ENCODE results near the gene TAS2R9. TPM values are rescaled to one million over a fixed set of nuclear protein-coding genes. Genes with fewer than 3 reads are reported as not detected.
A peak's percentile ranks its signal among the peaks of the same experiment; 100 is the strongest.

TAS2R9 gene
- total RNA-seq, 2 donors from 2014 or later, result not detected

DNA sequence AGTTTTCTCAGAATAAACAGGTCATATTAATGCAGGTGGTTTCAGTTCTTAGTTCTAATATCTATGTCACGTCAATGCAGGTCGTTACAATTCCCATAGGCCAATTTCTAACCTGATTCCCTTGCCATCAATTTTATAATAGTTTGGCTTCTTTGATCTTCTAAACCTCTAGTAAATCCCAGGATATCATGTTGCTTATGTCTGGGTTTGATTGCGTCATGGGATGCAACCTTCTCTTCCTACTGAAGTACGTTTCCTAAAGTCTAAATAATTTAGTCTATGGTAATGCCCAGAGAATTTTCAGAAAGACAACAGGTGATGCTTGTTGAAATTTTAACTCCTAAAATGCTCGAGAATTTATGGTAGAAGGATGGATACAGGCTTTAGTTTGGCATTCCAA lies 26.7 kb downstream of the TAS2R9 start:
- DNase-seq (ENCODE audit: low spot score in 2 of 2) (no peak), ATAC-seq (no peak)
- H3K27ac Mint-ChIP-seq, result no peak overlapping the region
- H3K36me3 Mint-ChIP-seq, result no peaks in the 10 kb centered on the region
- no peaks in the 10 kb centered on the region for H3K9me3 Mint-ChIP-seq

- H3K9me3 Mint-ChIP-seq, result no peaks in the 10 kb centered on the region
- no peaks in the 10 kb centered on the region for H3K36me3 Mint-ChIP-seq
- no peak for DNase-seq (ENCODE audit: low spot score in 2 of 2)
- ATAC-seq, result no peak
- no peak overlapping the region for H3K27ac Mint-ChIP-seq
These were observed 30.9 kb downstream of the TAS2R9 start for GRCh38 chr12:10779103-10779502.

DNA sequence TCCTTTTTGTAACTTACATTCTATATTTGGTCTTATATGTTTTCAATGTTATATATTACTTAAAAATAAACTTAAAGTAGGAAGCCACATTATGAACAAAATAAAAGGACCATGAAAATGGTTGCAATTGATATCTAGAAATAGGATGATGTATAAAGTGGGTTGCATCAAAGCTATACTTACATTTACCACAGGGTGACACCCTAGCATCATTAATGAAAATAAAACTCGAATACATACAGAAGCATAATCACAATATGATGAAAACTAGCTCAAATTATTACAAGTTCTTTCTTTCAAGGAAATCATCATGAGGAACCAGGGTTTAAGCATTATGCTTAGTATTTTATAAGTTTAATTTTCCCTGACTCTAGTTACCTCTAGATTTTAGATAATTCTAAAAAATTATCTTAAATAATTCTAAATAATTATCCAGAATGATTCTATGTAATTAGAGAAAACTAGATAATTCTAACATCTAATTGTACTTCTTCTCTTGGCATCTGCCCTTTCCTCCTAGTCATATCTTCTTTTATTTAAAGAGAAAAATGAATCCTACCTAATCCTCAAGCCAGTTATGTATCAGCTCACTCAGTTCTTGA lies 38.7 kb downstream of the TAS2R9 start:
- no peak for DNase-seq (ENCODE audit: low spot score in 2 of 2)
- Mint-ChIP-seq H3K27ac (no peak overlapping the region), H3K9me3 (no peaks in the 10 kb centered on the region), H3K36me3 (no peaks in the 10 kb centered on the region)
- ATAC-seq, result peak in 1 of 2 donors; percentile 66

GRCh38 chr12:10759657-10760056 lies 50.3 kb downstream of the TAS2R9 start:
- no peak overlapping the region for H3K27ac Mint-ChIP-seq
- DNase-seq (ENCODE audit: low spot score in 2 of 2), result no peak
- peaks cover 11 to 12% of the 10 kb centered on the region in 2 donors for H3K36me3 Mint-ChIP-seq
- peaks cover 11% of the 10 kb centered on the region in 2 donors for H3K9me3 Mint-ChIP-seq
- no peak for ATAC-seq

Other genes starting within 250 kb of the TAS2R9 start
- gene MAGOHB, start 196.6 kb downstream of the TAS2R9 start, total RNA-seq, result 10 to 100 TPM; 54.8 to 60.7 TPM
- under 1 TPM in 1 of 2 donors, not detected in 1; 0.74 TPM for gene STYK1, start 136.1 kb downstream of the TAS2R9 start, total RNA-seq
- gene YBX3, start 86.8 kb downstream of the TAS2R9 start, total RNA-seq, result 100 to 1,000 TPM in 1 of 2 donors, 10 to 100 TPM in 1; 44.9 to 156 TPM
- gene TAS2R7, start 7.5 kb downstream of the TAS2R9 start, total RNA-seq, result not detected
- gene TAS2R8, start 2.9 kb downstream of the TAS2R9 start, total RNA-seq, result not detected
- gene TAS2R10, start 16.2 kb upstream of the TAS2R9 start, total RNA-seq, result not detected
- gene PRR4, start 39.3 kb upstream of the TAS2R9 start, total RNA-seq, result 1 to 10 TPM in 1 of 2 donors, under 1 TPM in 1; 0.48 to 2.4 TPM
- gene PRH1, start 74.1 kb upstream of the TAS2R9 start, total RNA-seq, result 10 to 100 TPM in 1 of 2 donors, 1 to 10 TPM in 1; 7.8 to 25.1 TPM
- gene TAS2R13, start 99.4 kb upstream of the TAS2R9 start, total RNA-seq, result 1 to 10 TPM in 1 of 2 donors, under 1 TPM in 1; 0.23 to 1.3 TPM
- not detected for gene PRH2, start 119.1 kb upstream of the TAS2R9 start, total RNA-seq
- 1 to 10 TPM; 1.0 to 3.0 TPM for gene TAS2R14, start 129.1 kb upstream of the TAS2R9 start, total RNA-seq
- 1 to 10 TPM in 1 of 2 donors, under 1 TPM in 1; 0.55 to 1.3 TPM for gene TAS2R50, start 176.7 kb upstream of the TAS2R9 start, total RNA-seq
- 1 to 10 TPM; 1.5 to 3.7 TPM for gene TAS2R20, start 188.1 kb upstream of the TAS2R9 start, total RNA-seq
- gene TAS2R19, start 212.5 kb upstream of the TAS2R9 start, total RNA-seq, result 1 to 10 TPM; 3.2 to 4.7 TPM
- gene TAS2R31, start 221.2 kb upstream of the TAS2R9 start, total RNA-seq, result 1 to 10 TPM; 4.3 to 4.4 TPM

Data from activated naive CD4-positive, alpha-beta T cell treated with anti-CD3 and anti-CD28 coated beads, Interleukin-2, amount 50 U/mL, for 72 hours (primary cell).